Prostate gland (tissue), 2 donors: Measurements from ENCODE around the gene WRAP53. TPM values are rescaled to one million over a fixed set of nuclear protein-coding genes. Genes with fewer than 3 reads are reported as not detected.

Source experiments
- DNase-seq: peaks from one replicate; pipeline ENCODE4 v3.0.0-alpha.2; 2019; ENCODE audit warnings: low spot score
- H3K27ac ChIP-seq, 2 donors: fragments of 200-600 bp; sonication (generic); 2 replicates each; pipeline ENCODE4 v1.5.1; 2017 to 2019
- H3K27me3 ChIP-seq: fragments of 200-600 bp; sonication (generic); replicated peaks from 2 replicates; pipeline ENCODE4 v1.5.1; 2019; ENCODE audit not compliant: insufficient read depth
- H3K36me3 ChIP-seq, 2 donors: fragments of 200-600 bp; sonication (generic); 1 replicate in 1 of 2; 2 replicates in 1 of 2; pipeline versions ENCODE4 v1.5.1 to v1.8.1; 2017 to 2019
- H3K4me1 ChIP-seq: fragments of 200-600 bp; sonication (generic); replicated peaks from 2 replicates; pipeline ENCODE4 v1.5.1; 2019
- H3K4me3 ChIP-seq, 2 donors: fragments of 200-600 bp; sonication (generic); 2 replicates each; pipeline ENCODE4 v1.5.1; 2017 to 2019
- H3K9me3 ChIP-seq: fragments of 200-600 bp; sonication (generic); 2 replicates; pipeline ENCODE4 v1.5.1; 2017
- CTCF ChIP-seq, 4 experiments: fragments of 200-600 bp in 2 of 4; fragments of 450-650 bp in 2 of 4; sonication (generic) in 2 of 4; IDR thresholded peaks; 1 replicate in 3 of 4; 2 replicates in 1 of 4; pipeline ENCODE4 v1.5.1; 2016 to 2019; ENCODE audit warnings: antibody characterized with exemption in 4 of 4, mild to moderate bottlenecking in 2 of 4, moderate library complexity in 2 of 4
- POLR2A ChIP-seq: fragments of 450-650 bp; IDR thresholded peaks from one replicate; pipeline ENCODE4 v1.6.1; 2016; ENCODE audit warnings: antibody characterized with exemption, mild to moderate bottlenecking
- POLR2AphosphoS5 ChIP-seq: sonication (generic); formaldehyde crosslinking; IDR thresholded peaks from one replicate; pipeline ENCODE4 v1.6.1; 2017; ENCODE audit warnings: antibody characterized with exemption
- WGBS: methylation state at CpG from one replicate; pipeline ENCODE4 v1.1.5; 2018; 5-methylcytosine and 5-hydroxymethylcytosine counted together
- intact Hi-C: fragments of 100-400 bp; cut with DNase I; formaldehyde crosslinking; loops from one replicate; pipeline ENCODE4 v1.14.2; 2022
- total RNA-seq, 2 donors: library from RNA; depleted of rRNA; stranded (reverse); fragments of >200 nt; gene quantifications; one replicate each; pipeline ENCODE4 v1.1.0, GENCODE V29; 2016

The WRAP53 gene
- total RNA-seq, 2 donors from 2014 or later: 8.6 to 9.4 TPM

GRCh38 chr17:7647018-7647417 lies 41.3 kb upstream of the WRAP53 start:
- Histone ChIP-seq H3K27me3 (no peaks in the 10 kb centered on the region), H3K27ac (no peak overlapping the region), H3K4me1 (no peaks in the 10 kb centered on the region), H3K9me3 (no peaks in the 10 kb centered on the region), H3K36me3 (no peaks in the 10 kb centered on the region), H3K4me3 (no peak overlapping the region)
- DNase-seq: no peak
- WGBS: 79% methylated on average over 4 of the region's 4 CpGs
- intact Hi-C loops: no loop called here
- TF ChIP-seq POLR2A (no peak), CTCF (IDR thresholded peaks at IDR 0.05) (no peak), POLR2AphosphoS5 (no peak)

- no peaks in the 10 kb centered on the region for H3K9me3 ChIP-seq
- no peaks in the 10 kb centered on the region for H3K4me1 ChIP-seq
- H3K4me3 ChIP-seq: peak within 1 kb of the TSS; percentile 35 to 42
- H3K27ac ChIP-seq: peak within 1 kb of the TSS in 1 of 2 donors; percentile 13
- no peaks in the 10 kb centered on the region for H3K27me3 ChIP-seq
- H3K36me3 ChIP-seq: no peaks in the 10 kb centered on the region
- WGBS: 1% methylated on average over 21 of the region's 34 CpGs
- peak; percentile 51 for DNase-seq
- intact Hi-C loops: no loop called here
- TF ChIP-seq CTCF (IDR thresholded peaks at IDR 0.05) (no peak), POLR2A (no peak), POLR2AphosphoS5 (no peak)
These were observed 37.7 kb upstream of the WRAP53 start, which contains the start of gene ATP1B2 for GRCh38 chr17:7650509-7651096. Gene ATP1B2, plus strand, starts transcription at chr17:7650926. Its CDS starts 593 bp downstream, at chr17:7651519.

GRCh38 chr17:7651097-7651664 lies 37.1 kb upstream of the WRAP53 start:
- Histone ChIP-seq H3K4me1 (no peaks in the 10 kb centered on the region), H3K27me3 (no peaks in the 10 kb centered on the region), H3K27ac (peak overlapping the region in 1 of 2 donors; percentile 13), H3K9me3 (no peaks in the 10 kb centered on the region), H3K36me3 (no peaks in the 10 kb centered on the region), H3K4me3 (peak overlapping the region; percentile 35 to 42)
- DNase-seq: no peak
- TF ChIP-seq POLR2AphosphoS5 (no peak), POLR2A (no peak), CTCF (IDR thresholded peaks at IDR 0.05) (no peak)
- intact Hi-C loops: no loop called here
- WGBS: under 1% methylated on average over 41 of the region's 45 CpGs

GRCh38 chr17:7651665-7652387 lies 36.5 kb upstream of the WRAP53 start:
- Histone ChIP-seq H3K9me3 (no peaks in the 10 kb centered on the region), H3K27ac (peak overlapping the region in 1 of 2 donors; percentile 13), H3K36me3 (no peaks in the 10 kb centered on the region), H3K27me3 (no peaks in the 10 kb centered on the region), H3K4me3 (peak overlapping the region; percentile 35 to 42), H3K4me1 (no peaks in the 10 kb centered on the region)
- no peak for DNase-seq
- TF ChIP-seq POLR2A (no peak), CTCF (IDR thresholded peaks at IDR 0.05) (no peak), POLR2AphosphoS5 (no peak)
- intact Hi-C loops: no loop called here
- 7% methylated on average over 26 of the region's 54 CpGs for WGBS
